Cardiac fibroblast (primary cell): ENCODE measurements around the gene OSBPL8.

Experiments
- DNase-seq, 2 donors: peaks; one replicate each; pipeline versions ENCODE4 v3.0.0 to v3.0.0-alpha.2; 2010; ENCODE audit warnings: low read depth in 2 of 2
- H3K4me3 ChIP-seq, 2 donors: replicated peaks in 1 of 2; 1 replicate in 1 of 2; 2 replicates in 1 of 2; pipeline ENCODE4 v1.5.1; 2011; ENCODE audit warnings: low read depth in 2 of 2, low read length in 2 of 2, mild to moderate bottlenecking in 2 of 2, moderate library complexity in 1 of 2
- CTCF ChIP-seq: IDR thresholded peaks from one replicate; pipeline ENCODE4 v1.5.1; 2011; ENCODE audit warnings: low read depth, mild to moderate bottlenecking, low read length, inconsistent platforms

OSBPL8 gene

GRCh38 chr12:76556368-76556767, 3.2 kb downstream of the OSBPL8 start:
- peak in 1 of 2 donors; percentile 37 for DNase-seq
- H3K4me3 ChIP-seq: no peak overlapping the region
- no peak for TF ChIP-seq CTCF

DNA sequence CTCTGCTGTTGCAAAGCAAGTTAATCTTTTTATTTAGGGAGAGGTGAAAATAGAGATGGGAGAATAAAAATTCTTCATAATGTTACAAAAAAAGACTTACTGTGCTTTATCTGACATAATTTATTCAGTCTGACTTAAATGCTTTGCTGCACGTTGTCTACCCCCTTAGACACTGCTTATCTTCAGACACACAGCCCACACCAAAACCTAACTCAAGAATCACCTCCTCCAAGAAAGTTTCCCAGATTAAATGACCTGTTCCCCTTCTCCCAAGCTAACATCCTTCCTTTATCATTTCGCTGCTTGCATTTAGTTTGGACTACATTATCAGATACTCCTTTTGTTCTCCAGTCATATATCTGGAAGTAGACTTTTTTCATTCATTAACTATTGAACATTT, 3.8 kb downstream of the OSBPL8 start:
- TF ChIP-seq CTCF: no peak
- no peak overlapping the region for H3K4me3 ChIP-seq

DNA sequence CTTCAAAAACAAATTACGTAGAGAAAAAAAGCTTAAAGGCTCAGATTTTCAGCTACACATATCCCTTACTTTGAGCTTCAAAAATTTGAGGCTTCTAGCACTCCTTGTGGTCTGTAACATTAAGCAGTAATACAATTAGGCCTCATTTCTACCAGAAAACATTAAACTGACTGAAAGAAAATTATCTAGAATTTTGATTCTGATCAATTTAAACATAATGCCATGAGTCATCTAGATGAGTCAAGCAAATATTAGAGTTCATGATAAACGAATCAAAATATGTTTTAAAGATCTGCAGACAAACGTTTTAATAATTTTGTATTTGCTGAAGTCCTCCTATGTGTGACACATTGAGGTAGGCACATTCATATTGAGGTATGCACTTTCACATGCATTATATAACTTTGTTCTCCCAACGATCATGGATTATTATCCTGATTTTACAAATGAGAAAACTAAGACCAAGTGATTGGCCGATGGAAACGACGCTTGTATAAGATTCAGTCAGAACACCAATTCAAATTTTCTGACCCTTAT, 4.3 kb downstream of the OSBPL8 start:
- DNase-seq: peak in 1 of 2 donors; percentile 12
- H3K4me3 ChIP-seq: no peak overlapping the region
- peak; percentile 2 for TF ChIP-seq CTCF

More for the DNA sequence above, 3.8 kb downstream of the OSBPL8 start:
- DNase-seq: no peak

GRCh38 chr12:76554405-76555230, 5.0 kb downstream of the OSBPL8 start:
- DNase-seq: no peak
- no peak for TF ChIP-seq CTCF
- no peak overlapping the region for H3K4me3 ChIP-seq

DNA sequence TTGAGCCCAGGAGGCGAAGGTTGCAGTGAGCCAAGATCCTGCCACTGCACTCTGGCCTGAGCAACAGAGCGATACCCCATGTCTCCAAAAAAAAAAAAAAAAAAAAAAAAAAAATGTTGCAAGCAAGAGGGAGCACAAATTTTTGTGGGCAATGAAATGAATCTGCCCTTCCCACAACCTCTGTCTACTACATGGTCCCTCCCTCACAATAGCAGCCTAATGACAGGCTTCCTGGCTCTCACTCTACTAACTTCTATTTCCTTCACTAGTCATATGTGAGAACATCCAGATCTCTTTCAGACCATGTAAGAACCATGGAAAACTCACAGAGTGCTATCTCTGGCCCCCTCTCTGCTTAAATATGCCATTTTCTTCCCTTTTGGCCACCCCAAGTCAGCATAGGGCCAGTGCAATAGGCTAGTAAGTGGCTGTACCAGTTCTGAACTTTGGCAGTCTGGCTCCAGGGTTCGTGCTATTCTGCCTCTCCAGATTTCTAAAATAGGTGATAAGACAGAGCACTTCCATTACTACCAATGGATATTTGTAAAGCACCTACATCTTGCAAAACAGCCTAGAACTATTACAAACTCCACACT, 7.1 kb downstream of the OSBPL8 start:
- H3K4me3 ChIP-seq: no peak overlapping the region
- TF ChIP-seq CTCF: no peak
- DNase-seq: peak; percentile 43 to 50

- no peak for TF ChIP-seq CTCF
- DNase-seq: no peak
- H3K4me3 ChIP-seq: no peak overlapping the region
Measured at GRCh38 chr12:76551482-76551888, 8.1 kb downstream of the OSBPL8 start.
